Pancreas (tissue), 10 donors: ENCODE data around the gene TK2. TPM values are rescaled to one million over a fixed set of nuclear protein-coding genes. Genes with fewer than 3 reads are reported as not detected.

Source experiments
- ATAC-seq, 4 donors: fragments of 200-7000 bp; cut with Tn5 transposase; one replicate each; pipeline versions ENCODE4 v1.8.0 to v1.9.1; 2020; ENCODE audit warnings: mild to moderate bottlenecking in 4 of 4, moderate library complexity in 4 of 4
- DNase-seq, 6 donors: peaks; one replicate each; pipeline ENCODE4 v3.0.0-alpha.2; 2020
- FAIRE-seq: peaks from 2 replicates; lab custom pipeline; 2012; peaks lifted over from hg19 to GRCh38; lab: Jason Lieb, UNC
- H3K27ac ChIP-seq, 4 donors: fragments of 200-600 bp; sonication (generic); 1 replicate in 3 of 4; 2 replicates in 1 of 4; pipeline versions ENCODE4 v1.5.0 to v1.8.0; 2020
- H3K27me3 ChIP-seq, 4 donors: fragments of 200-600 bp; one replicate each; pipeline ENCODE4 v1.8.0; 2021
- H3K36me3 ChIP-seq, 3 donors: fragments of 200-600 bp; sonication (generic) in 1 of 3; one replicate each; pipeline versions ENCODE4 v1.5.0 to v1.8.0; 2020 to 2021
- H3K4me1 ChIP-seq, 3 donors: fragments of 200-600 bp; one replicate each; pipeline ENCODE4 v1.8.0; 2021
- H3K4me3 ChIP-seq, 4 donors: fragments of 200-600 bp; sonication (generic) in 2 of 4; one replicate each; pipeline versions ENCODE4 v1.5.0 to v1.8.0; 2020 to 2021
- H3K9me3 ChIP-seq, 4 donors: fragments of 200-600 bp; one replicate each; pipeline ENCODE4 v1.8.0; 2021
- CTCF ChIP-seq, 4 donors: fragments of 200-600 bp; sonication (generic) in 3 of 4; IDR thresholded peaks; one replicate each; pipeline versions ENCODE4 v1.5.0 to v1.8.0; 2021; ENCODE audit warnings: antibody characterized with exemption in 4 of 4
- WGBS, 2 donors: extraction: QIAGEN DNeasy Blood & Tissue Kit; methylation state at CpG; one replicate each; pipeline ENCODE4 v1.1.7; 2013; 5-methylcytosine and 5-hydroxymethylcytosine counted together
- intact Hi-C, 3 donors: fragments of 100-400 bp; cut with DNase I; formaldehyde crosslinking; loops; one replicate each; pipeline versions ENCODE4 v1.11.1 to v1.14.2; 2022
- polyA plus RNA-seq, 2 donors: library from polyadenylated mRNA; stranded (reverse); fragments of 200-250 nt; gene quantifications; one replicate each; pipeline ENCODE4 v1.2.3, GENCODE V29; 2013
- total RNA-seq, 6 donors: library from RNA; stranded (reverse); fragmentation: NEBNext Ultra II Directional in 4 of 6; extraction: Animal tissue kit (Norgen Biotek cat#: 25700) in 4 of 6; gene quantifications; one replicate each; pipeline versions ENCODE4 v1.2.1 to v1.2.4, GENCODE V29; 2021 to 2023
- donor health status: healthy with polysubstance abuse.
- donor health status: DM: no; HTN: no; CAD: no; lungs with moderate emphysema.
- donor health status: DM: no; HTN: no; CAD: no.
- donor health status: control.
- donor health status: control.
- donor health status: Bipolar disorder and iron deficiency.
- donor health status: DM: yes; HTN: yes; CAD: no.
- donor health status: DM: no; HTN: no; CAD: no.
- donor health status: DM: no; HTN: no; CAD: no.
- donor health status: DM: yes; HTN: yes; CAD: no.

The TK2 gene
- total and polyA plus RNA-seq, 8 donors: 13.9 to 22.9 (median 20.5) TPM

DNA sequence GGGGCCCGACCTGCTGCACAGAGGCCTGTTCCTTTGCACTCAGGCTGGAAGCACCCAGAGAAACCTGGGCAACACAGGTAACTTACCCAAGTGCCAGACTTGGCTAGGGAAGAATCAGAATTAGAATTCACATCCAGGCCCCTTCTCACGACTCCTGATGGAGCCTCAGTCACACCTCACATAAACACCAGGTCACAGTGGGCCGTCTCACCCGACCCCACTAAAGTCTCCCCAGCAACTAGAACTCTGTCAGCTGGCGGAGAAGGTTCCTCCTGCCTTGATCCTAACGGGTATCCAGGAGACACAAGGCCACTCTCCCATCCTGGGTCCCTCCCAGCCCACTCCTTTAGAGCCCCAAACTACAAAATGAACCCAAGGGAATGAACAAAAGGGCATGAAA is 6.4 kb downstream of the TK2 start:
- H3K36me3 ChIP-seq: peaks cover 0 to 10% (median 0%) of the 10 kb centered on the region in 3 donors
- WGBS, 2 donors: 81% methylated on average over 6 of the region's 6 CpGs
- no peaks in the 10 kb centered on the region for H3K9me3 ChIP-seq
- no peak for FAIRE-seq
- ATAC-seq: no peak
- intact Hi-C loops: no loop called here
- H3K4me3 ChIP-seq: no peak overlapping the region
- TF ChIP-seq CTCF (IDR thresholded peaks at IDR 0.05): no peak
- no peak for DNase-seq
- H3K4me1 ChIP-seq: peaks cover 0 to 2% (median under 1%) of the 10 kb centered on the region in 3 donors
- no peak overlapping the region for H3K27ac ChIP-seq
- no peaks in the 10 kb centered on the region for H3K27me3 ChIP-seq

DNA sequence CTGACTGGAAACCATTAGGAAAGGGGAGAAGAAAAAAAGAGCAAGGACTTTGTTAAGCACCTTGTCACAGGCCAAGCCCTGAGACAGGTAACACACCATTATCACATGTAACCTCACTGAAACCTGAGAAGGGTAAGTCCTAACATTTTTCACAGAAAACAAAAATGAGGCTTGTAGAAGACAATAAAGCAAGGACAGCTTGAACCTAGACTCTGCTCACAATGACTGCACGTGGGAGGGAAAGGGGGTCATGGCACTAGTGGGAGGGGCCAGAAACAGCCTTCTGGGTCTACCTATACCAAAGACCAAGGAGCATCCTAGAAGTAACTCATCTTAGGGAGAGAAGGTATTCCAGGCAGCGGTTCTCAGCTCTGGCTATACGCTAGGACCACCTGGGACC is 7.5 kb downstream of the TK2 start:
- WGBS, 2 donors: 96 to 97% methylated on average over 3 of the region's 3 CpGs
- no peak for ATAC-seq
- no peak overlapping the region for H3K4me3 ChIP-seq
- TF ChIP-seq CTCF (IDR thresholded peaks at IDR 0.05): no peak
- no peak for DNase-seq
- H3K27me3 ChIP-seq: no peaks in the 10 kb centered on the region
- FAIRE-seq: no peak
- H3K27ac ChIP-seq: no peak overlapping the region
- H3K36me3 ChIP-seq: peaks cover 0 to 10% (median 0%) of the 10 kb centered on the region in 3 donors
- intact Hi-C loops: no loop called here
- H3K4me1 ChIP-seq: no peaks in the 10 kb centered on the region
- H3K9me3 ChIP-seq: no peaks in the 10 kb centered on the region

- ATAC-seq: no peak
- no peak for TF ChIP-seq CTCF (IDR thresholded peaks at IDR 0.05)
- intact Hi-C loops: no loop called here
- H3K4me3 ChIP-seq: no peak overlapping the region
- H3K9me3 ChIP-seq: no peaks in the 10 kb centered on the region
- 85 to 87% methylated on average over 18 of the region's 18 CpGs for WGBS, 2 donors
- no peaks in the 10 kb centered on the region for H3K4me1 ChIP-seq
- H3K27ac ChIP-seq: no peak overlapping the region
- DNase-seq: no peak
- H3K36me3 ChIP-seq: peaks cover 0 to 10% (median 0%) of the 10 kb centered on the region in 3 donors
- H3K27me3 ChIP-seq: no peaks in the 10 kb centered on the region
- FAIRE-seq: no peak
Measured at GRCh38 chr16:66541388-66542355, 8.2 kb downstream of the TK2 start.

GRCh38 chr16:66539623-66540469 is 10.1 kb downstream of the TK2 start:
- no peak for DNase-seq
- 81 to 83% methylated on average over 3 of the region's 3 CpGs for WGBS, 2 donors
- ATAC-seq: peak in 3 of 4 donors; percentile 30 to 78 (median 73)
- peaks cover 0 to 20% (median 0%) of the 10 kb centered on the region in 3 donors for H3K36me3 ChIP-seq
- no peaks in the 10 kb centered on the region for H3K4me1 ChIP-seq
- no peak for TF ChIP-seq CTCF (IDR thresholded peaks at IDR 0.05)
- H3K9me3 ChIP-seq: no peaks in the 10 kb centered on the region
- no peak for FAIRE-seq
- no peak overlapping the region for H3K4me3 ChIP-seq
- H3K27ac ChIP-seq: no peak overlapping the region
- H3K27me3 ChIP-seq: no peaks in the 10 kb centered on the region
- intact Hi-C loops: no loop called here
